Measurements from ENCODE around the gene LIF.

GRCh38 chr22:30244066-30244465 is 2.5 kb downstream of the LIF start:
- TF ChIP-seq GABPA (IDR thresholded peaks at IDR 0.05; ENCODE audit: low read depth): no peak
- no peak for TF ChIP-seq CTCF (IDR thresholded peaks at IDR 0.05; ENCODE audit: insufficient read depth, low read length)
- TF ChIP-seq POLR2AphosphoS5 (IDR thresholded peaks at IDR 0.05; ENCODE audit: low read depth): no peak
- no peak for TF ChIP-seq REST (IDR thresholded peaks at IDR 0.05; ENCODE audit: insufficient replicate concordance, low read depth)
